Heart left ventricle (tissue), 16 donors: ENCODE results near the gene LCT. TPM values are rescaled to one million over a fixed set of nuclear protein-coding genes. Genes with fewer than 3 reads are reported as not detected.
A peak's percentile ranks its signal among the peaks of the same experiment; 100 is the strongest.

ENCODE experiments used
- ATAC-seq, 4 donors: fragments of 200-7000 bp; cut with Tn5 transposase; one replicate each; pipeline ENCODE4 v1.9.1; 2020 to 2022; ENCODE audit warnings: moderate library complexity in 4 of 4, mild to moderate bottlenecking in 3 of 4, moderate number of reproducible peaks in 1 of 4
- DNase-seq, 5 donors: peaks; one replicate each; pipeline ENCODE4 v3.0.0-alpha.2; 2020
- H3K27ac ChIP-seq, 12 donors: fragments of 200-600 bp; sonication (generic) in 4 of 12; one replicate each; pipeline versions ENCODE4 v1.5.0 to v1.8.0; 2016 to 2022; ENCODE audit warnings: mild to moderate bottlenecking in 2 of 12
- H3K27me3 ChIP-seq, 9 donors: fragments of 200-600 bp; sonication (generic) in 2 of 9; one replicate each; pipeline versions ENCODE4 v1.5.1 to v1.8.0; 2016 to 2022; ENCODE audit warnings: mild to moderate bottlenecking in 3 of 9
- H3K36me3 ChIP-seq, 9 donors: fragments of 200-600 bp; sonication (generic) in 2 of 9; one replicate each; pipeline versions ENCODE4 v1.5.0 to v1.8.0; 2018 to 2022; ENCODE audit warnings: mild to moderate bottlenecking in 2 of 9
- H3K4me1 ChIP-seq, 12 donors: fragments of 200-600 bp; sonication (generic) in 4 of 12; one replicate each; pipeline versions ENCODE4 v1.5.0 to v1.8.0; 2016 to 2022; ENCODE audit warnings: mild to moderate bottlenecking in 3 of 12
- H3K4me3 ChIP-seq, 12 donors: fragments of 200-600 bp; sonication (generic) in 4 of 12; one replicate each; pipeline versions ENCODE4 v1.5.0 to v1.8.0; 2017 to 2022; ENCODE audit warnings: mild to moderate bottlenecking in 9 of 12, moderate library complexity in 4 of 12
- H3K9me3 ChIP-seq, 12 donors: fragments of 200-600 bp; sonication (generic) in 4 of 12; one replicate each; pipeline versions ENCODE4 v1.5.0 to v1.8.0; 2016 to 2022; ENCODE audit warnings: mild to moderate bottlenecking in 1 of 12
- CTCF ChIP-seq, 12 donors: fragments of 200-600 bp; sonication (generic) in 4 of 12; IDR thresholded peaks; one replicate each; pipeline versions ENCODE4 v1.5.0 to v1.8.0; 2018 to 2022; ENCODE audit warnings: antibody characterized with exemption in 12 of 12, mild to moderate bottlenecking in 5 of 12
- POLR2A ChIP-seq, 2 donors: fragments of 450-650 bp; IDR thresholded peaks; one replicate each; pipeline ENCODE4 v1.6.1; 2017; ENCODE audit warnings: antibody characterized with exemption in 2 of 2, mild to moderate bottlenecking in 2 of 2, moderate library complexity in 2 of 2
- WGBS, 4 donors: extraction: QIAGEN DNeasy Blood & Tissue Kit in 2 of 4; methylation state at CpG; one replicate each; pipeline versions ENCODE4 v1.1.5 to v1.1.7; 2013 to 2018; 5-methylcytosine and 5-hydroxymethylcytosine counted together
- intact Hi-C, 10 donors: fragments of 100-400 bp; cut with DNase I; formaldehyde crosslinking; loops; one replicate each; pipeline versions ENCODE4 v1.11.1 to v1.14.2; 2022
- polyA plus RNA-seq, 2 donors: library from polyadenylated mRNA; stranded (reverse); fragments of 200-250 nt; gene quantifications; one replicate each; pipeline ENCODE4 v1.2.3, GENCODE V29; 2013
- total RNA-seq, 9 donors: library from RNA; depleted of rRNA in 2 of 9; stranded (reverse); fragments of >200 nt in 2 of 9; fragmentation: NEBNext Ultra II Directional in 3 of 9; extraction: Animal tissue kit (Norgen Biotek cat#: 25700) in 3 of 9; gene quantifications; one replicate each; pipeline versions ENCODE4 v1.1.0 to v1.2.4, GENCODE V29; 2016 to 2023
- donor health status: ischemic (EF 13 %, LVEDD 7.1; RV severe dilation, severe dysfunction).
- donor health status: healthy with polysubstance abuse.
- donor health status: DM: no; HTN: yes; CAD: no.
- donor health status: DM: no; HTN: no; CAD: no.
- donor health status: ischemic (EF 25% LVEDD 6.9; RV normal size, moderate dysfunction).
- donor health status: ischemic (EF 25% LVEDD 5.7; RV mildly dilated, moderate dysfunction).
- donor health status: healthy.
- donor health status: DM: yes; HTN: yes; CAD: no.
- donor health status: ischemic (EF 35%, LVEDD 5.7; RV mildly dilated, moderate dysfunction).
- donor health status: nonischemic (EF 11% LVEDD 7.7; RV severe dilation, severe dysfunction).
- donor health status: DM: yes; HTN: yes; CAD: no.
- donor health status: PGD.
- donor health status: ischemic (EF 29% LVEDD 5.4; RV normal size, mild dysfunction).
- donor health status: nonischemic (EF 23%, LVEDD 6.1; RV moderate dilation, normal function).

Gene LCT
- total and polyA plus RNA-seq, 11 donors = 0.06 TPM; not detected in 10

GRCh38 chr2:135800513-135801460 is 36.2 kb downstream of the LCT start:
- WGBS, 4 donors = 83 to 92% (median 89%) methylated on average over 9 of the region's 9 CpGs
- ATAC-seq (no peak), DNase-seq (no peak)
- Histone ChIP-seq H3K27ac (no peak overlapping the region), H3K4me1 (peaks cover 0 to 11% (median 0%) of the 10 kb centered on the region in 12 donors), H3K9me3 (peaks cover 0 to 17% (median 2%) of the 10 kb centered on the region in 12 donors), H3K36me3 (no peaks in the 10 kb centered on the region), H3K4me3 (no peak overlapping the region), H3K27me3 (no peaks in the 10 kb centered on the region)
- intact Hi-C loops = no loop called here
- TF ChIP-seq CTCF (IDR thresholded peaks at IDR 0.05) (no peak), POLR2A (IDR thresholded peaks at IDR 0.05) (no peak)

- Histone ChIP-seq H3K27me3 (no peaks in the 10 kb centered on the region), H3K36me3 (no peaks in the 10 kb centered on the region), H3K9me3 (peaks cover 0 to 17% (median 2%) of the 10 kb centered on the region in 12 donors), H3K4me1 (peaks cover 0 to 11% (median 0%) of the 10 kb centered on the region in 12 donors), H3K4me3 (no peak overlapping the region), H3K27ac (no peak overlapping the region)
- DNase-seq (no peak), ATAC-seq (no peak)
- 33 to 79% (median 56%) methylated on average over 2 of the region's 2 CpGs for WGBS, 4 donors
- intact Hi-C loops = loop anchor here in 2 of 10 donors (5.0 to 10.0 kb wide), 2 partner anchors 797 to 805 kb away; no protein-coding TSS in a partner anchor
- no peak for TF ChIP-seq CTCF (IDR thresholded peaks at IDR 0.05)
- no peak for TF ChIP-seq POLR2A (IDR thresholded peaks at IDR 0.05)
These were observed 37.2 kb downstream of the LCT start for GRCh38 chr2:135799738-135800137.

GRCh38 chr2:135798762-135799161 is 38.2 kb downstream of the LCT start:
- Histone ChIP-seq H3K27me3 (no peaks in the 10 kb centered on the region), H3K4me1 (peaks cover 0 to 11% (median 0%) of the 10 kb centered on the region in 12 donors), H3K36me3 (no peaks in the 10 kb centered on the region), H3K9me3 (peaks cover 0 to 17% (median 2%) of the 10 kb centered on the region in 12 donors), H3K4me3 (no peak overlapping the region), H3K27ac (no peak overlapping the region)
- no peak for DNase-seq
- no peak for ATAC-seq
- intact Hi-C loops = loop anchor here in 2 of 10 donors (5.0 to 10.0 kb wide), 2 partner anchors 796 to 804 kb away; no protein-coding TSS in a partner anchor
- WGBS, 4 donors = 16 to 34% (median 25%) methylated on average over 4 of the region's 4 CpGs
- TF ChIP-seq CTCF (IDR thresholded peaks at IDR 0.05) (peak in 4 of 12 donors; percentile 8 to 32 (median 24)), POLR2A (IDR thresholded peaks at IDR 0.05) (no peak)

GRCh38 chr2:135798275-135798705 is 38.7 kb downstream of the LCT start:
- Histone ChIP-seq H3K4me3 (no peak overlapping the region), H3K27ac (no peak overlapping the region), H3K36me3 (no peaks in the 10 kb centered on the region), H3K4me1 (peaks cover 0 to 11% (median 0%) of the 10 kb centered on the region in 12 donors), H3K27me3 (no peaks in the 10 kb centered on the region), H3K9me3 (peaks cover 0 to 17% (median 2%) of the 10 kb centered on the region in 12 donors)
- 68 to 89% (median 72%) methylated on average over 4 to 5 of the region's 5 CpGs for WGBS, 4 donors
- TF ChIP-seq POLR2A (IDR thresholded peaks at IDR 0.05) (no peak), CTCF (IDR thresholded peaks at IDR 0.05) (no peak)
- DNase-seq = no peak
- peak in 2 of 4 donors; percentile 10 to 14 for ATAC-seq
- intact Hi-C loops = loop anchor here in 2 of 10 donors (5.0 to 10.0 kb wide), 2 partner anchors 796 to 803 kb away; no protein-coding TSS in a partner anchor
